ENCODE data around the gene C3orf18.

Gene C3orf18

GRCh38 chr3:50551054-50551659, 16.4 kb downstream of the C3orf18 start:
- DNase-seq (ENCODE audit: low spot score) = no peak

- DNase-seq (ENCODE audit: low spot score) = peak; percentile 86
Measured at GRCh38 chr3:50550079-50550736, 17.3 kb downstream of the C3orf18 start.

GRCh38 chr3:50549226-50549625, 18.3 kb downstream of the C3orf18 start:
- DNase-seq (ENCODE audit: low spot score) = no peak

- no peak for DNase-seq (ENCODE audit: low spot score)
Measured at GRCh38 chr3:50545781-50546180, 21.8 kb downstream of the C3orf18 start.

GRCh38 chr3:50542177-50543034, 25.1 kb downstream of the C3orf18 start:
- DNase-seq (ENCODE audit: low spot score) = peak; percentile 94

GRCh38 chr3:50539356-50540286, 27.9 kb downstream of the C3orf18 start:
- DNase-seq (ENCODE audit: low spot score) = peak; percentile 58

GRCh38 chr3:50537421-50538129, 30.0 kb downstream of the C3orf18 start:
- DNase-seq (ENCODE audit: low spot score) = no peak

- no peak for DNase-seq (ENCODE audit: low spot score)
Measured at GRCh38 chr3:50536471-50537180, 30.9 kb downstream of the C3orf18 start.

- DNase-seq (ENCODE audit: low spot score) = no peak
Measured at GRCh38 chr3:50534681-50535330, 32.7 kb downstream of the C3orf18 start.

GRCh38 chr3:50533807-50534461, 33.6 kb downstream of the C3orf18 start:
- no peak for DNase-seq (ENCODE audit: low spot score)

GRCh38 chr3:50533316-50533715, 34.2 kb downstream of the C3orf18 start:
- DNase-seq (ENCODE audit: low spot score) = peak; percentile 37

- no peak for DNase-seq (ENCODE audit: low spot score)
Measured at GRCh38 chr3:50532062-50532705, 35.4 kb downstream of the C3orf18 start.

GRCh38 chr3:50531201-50531600, 36.3 kb downstream of the C3orf18 start:
- DNase-seq (ENCODE audit: low spot score) = no peak

GRCh38 chr3:50530001-50530970, 37.3 kb downstream of the C3orf18 start:
- DNase-seq (ENCODE audit: low spot score) = peak; percentile 56

GRCh38 chr3:50525987-50526386, 41.6 kb downstream of the C3orf18 start:
- DNase-seq (ENCODE audit: low spot score) = peak; percentile 93

GRCh38 chr3:50525191-50525910, 42.2 kb downstream of the C3orf18 start:
- DNase-seq (ENCODE audit: low spot score) = no peak

- DNase-seq (ENCODE audit: low spot score) = no peak
Measured at GRCh38 chr3:50524746-50525145, 42.8 kb downstream of the C3orf18 start.

Measured in iPS-NIHi11 (cell line).